GM18907 (cell line): ENCODE data around the gene LORICRIN.

Experiments used
- ATAC-seq: cut with Tn5 transposase; IDR thresholded peaks from one replicate; pipeline ENCODE4 v1.9.1; 2021; ENCODE audit warnings: mild to moderate bottlenecking, moderate library complexity; ENCODE audit not compliant: unreplicated experiment

The LORICRIN gene

GRCh38 chr1:153293851-153294250 is 34.4 kb downstream of the LORICRIN start:
- no peak for ATAC-seq

DNA sequence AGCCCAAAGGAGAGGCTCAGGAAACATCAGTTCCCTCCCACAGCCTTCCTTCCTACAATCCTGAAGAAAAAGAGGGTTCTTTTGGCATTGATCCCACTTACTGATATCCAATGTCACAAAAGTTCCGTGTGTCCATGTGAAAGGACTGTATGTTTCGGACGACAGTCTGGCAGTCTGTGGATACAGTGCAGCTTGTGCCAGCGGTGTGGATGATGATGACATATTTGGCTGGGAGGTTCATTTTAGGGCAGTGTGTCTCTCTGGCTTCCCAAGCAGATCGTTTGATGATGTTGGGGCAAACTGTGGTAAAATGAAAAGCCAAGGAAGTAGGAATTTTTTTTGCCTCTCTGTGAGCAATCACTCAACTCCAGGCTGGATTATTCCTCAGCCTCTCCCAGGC is 42.8 kb downstream of the LORICRIN start:
- no peak for ATAC-seq

DNA sequence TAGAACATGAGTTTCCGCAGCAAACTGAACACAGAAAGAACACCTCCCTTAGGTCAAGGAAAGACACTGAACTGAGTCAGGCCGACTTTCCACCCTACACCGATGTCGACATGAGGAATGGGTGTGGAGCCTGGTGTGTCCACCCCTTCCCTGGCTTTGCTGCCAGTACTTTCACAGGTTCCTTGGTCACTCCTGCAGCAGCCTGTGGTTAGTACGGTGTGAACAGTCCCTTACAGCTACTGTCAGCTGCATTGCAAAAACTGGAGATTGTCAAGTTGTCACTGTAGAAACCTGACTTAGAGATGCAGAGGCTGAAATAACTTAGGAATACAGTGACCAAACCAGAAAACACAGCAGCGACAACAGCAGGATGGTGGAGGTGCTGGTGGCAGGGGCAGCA is 46.2 kb downstream of the LORICRIN start:
- ATAC-seq = no peak

DNA sequence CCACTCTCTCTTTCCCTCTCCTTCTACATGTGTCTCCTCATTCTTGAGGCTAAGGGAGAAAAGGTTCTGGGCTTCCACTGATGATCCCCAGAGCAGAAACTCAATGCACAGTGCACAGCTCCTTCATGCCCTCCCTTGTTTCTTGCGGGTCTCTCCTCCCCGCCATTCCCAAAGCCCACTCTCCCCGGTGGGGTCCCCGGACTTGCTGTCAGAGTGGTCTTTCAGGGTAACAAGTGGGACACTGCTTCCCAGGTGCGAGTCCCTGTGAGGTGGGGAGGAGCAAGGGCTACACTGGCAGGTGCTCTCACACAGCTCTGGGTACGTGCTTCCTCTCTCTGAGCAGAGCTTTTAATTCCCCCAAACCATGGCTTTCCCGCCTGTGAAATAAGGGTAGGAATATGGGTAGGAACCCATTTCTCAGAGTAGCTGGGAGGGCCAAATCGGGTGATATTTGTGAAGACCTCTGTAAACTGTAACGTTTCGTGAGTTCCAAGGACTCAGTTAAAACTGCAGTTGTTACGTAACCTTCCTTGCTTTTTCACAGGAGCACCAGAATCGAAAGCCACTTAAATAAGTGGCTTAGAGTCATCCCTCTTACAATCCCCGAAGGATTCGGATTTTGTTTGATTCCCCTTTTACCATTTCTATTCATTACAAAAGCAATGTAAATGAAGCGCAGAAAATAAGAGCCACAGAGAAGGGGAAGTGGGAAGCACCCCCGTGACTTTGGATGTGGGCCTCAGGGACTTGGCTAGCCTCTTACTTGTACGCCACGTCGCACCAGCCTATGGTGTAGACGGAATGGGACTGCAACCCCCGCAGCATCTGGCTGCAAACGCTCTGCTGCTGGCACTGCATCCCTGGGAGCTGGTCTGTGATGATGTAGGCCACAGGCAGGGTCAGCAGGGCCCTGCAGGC is 47.1 kb downstream of the LORICRIN start:
- no peak for ATAC-seq

GRCh38 chr1:153307221-153307600 is 47.7 kb downstream of the LORICRIN start:
- no peak for ATAC-seq

- no peak for ATAC-seq
Measured at GRCh38 chr1:153308540-153308939, 49.1 kb downstream of the LORICRIN start.

- ATAC-seq = no peak
Measured at GRCh38 chr1:153309441-153309840, 50.0 kb downstream of the LORICRIN start.

GRCh38 chr1:153310526-153310925 is 51.0 kb downstream of the LORICRIN start:
- ATAC-seq = no peak
